Stimulated activated CD4-positive, alpha-beta T cell treated with anti-CD3 and anti-CD28 coated beads, TNF-alpha, amount 100 ng/mL, for 4 hours (primary cell): ENCODE data around the gene MTCH2.
A peak's percentile ranks its signal among the peaks of the same experiment; 100 is the strongest.
"Not testable (repeated sequence)": the region's sequence is repeated elsewhere in the genome, so short reads cannot be mapped to it uniquely, and the experiment has no call there.

Experiments used
- DNase-seq, 3 experiments: peaks; one replicate each; pipeline ENCODE4 v3.0.0-alpha.2; 2020; ENCODE audit warnings: low read depth in 3 of 3

Gene MTCH2

GRCh38 chr11:47642099-47642855, at the start of gene MTCH2:
Gene MTCH2 (minus strand): TSS chr11:47642559. CDS start chr11:47642465, 94 bp downstream.
- peak; percentile 88 to 94 (median 93) for DNase-seq

- DNase-seq: no peak
Observed at GRCh38 chr11:47691979-47692378, 49.6 kb upstream of the MTCH2 start.

GRCh38 chr11:47689480-47689879, 47.1 kb upstream of the MTCH2 start:
- no peak for DNase-seq

GRCh38 chr11:47688991-47689390, 46.6 kb upstream of the MTCH2 start:
- no peak for DNase-seq

GRCh38 chr11:47688111-47688510, 45.8 kb upstream of the MTCH2 start:
- no peak for DNase-seq

- DNase-seq: not testable (repeated sequence)
Observed at GRCh38 chr11:47686704-47687103, 44.3 kb upstream of the MTCH2 start.

- no peak for DNase-seq
Observed at GRCh38 chr11:47686151-47686550, 43.8 kb upstream of the MTCH2 start.

GRCh38 chr11:47675851-47676250, 33.5 kb upstream of the MTCH2 start:
- DNase-seq: no peak

- DNase-seq: no peak
Observed at GRCh38 chr11:47672283-47672730, 29.9 kb upstream of the MTCH2 start.

GRCh38 chr11:47669856-47670255, 27.5 kb upstream of the MTCH2 start:
- no peak for DNase-seq

GRCh38 chr11:47668665-47669064, 26.3 kb upstream of the MTCH2 start:
- no peak for DNase-seq

- DNase-seq: no peak
Observed at GRCh38 chr11:47667555-47667954, 25.2 kb upstream of the MTCH2 start.

GRCh38 chr11:47667135-47667534, 24.8 kb upstream of the MTCH2 start:
- DNase-seq: no peak

- not testable (repeated sequence) for DNase-seq
Observed at GRCh38 chr11:47664936-47665335, 22.6 kb upstream of the MTCH2 start.

GRCh38 chr11:47661245-47661644, 18.9 kb upstream of the MTCH2 start:
- no peak for DNase-seq

- no peak for DNase-seq
Observed at GRCh38 chr11:47659276-47659675, 16.9 kb upstream of the MTCH2 start.

- DNase-seq: no peak
Observed at GRCh38 chr11:47656260-47656885, 14.0 kb upstream of the MTCH2 start.

GRCh38 chr11:47651818-47652469, 9.6 kb upstream of the MTCH2 start:
- DNase-seq: no peak

GRCh38 chr11:47649276-47649675, 6.9 kb upstream of the MTCH2 start:
- DNase-seq: no peak

- no peak for DNase-seq
Observed at GRCh38 chr11:47646019-47646418, 3.7 kb upstream of the MTCH2 start.

- DNase-seq: no peak
Observed at GRCh38 chr11:47645500-47645899, 3.1 kb upstream of the MTCH2 start.

- no peak for DNase-seq
Observed at GRCh38 chr11:47641600-47642098, 710 bp downstream of the MTCH2 start.

GRCh38 chr11:47640506-47640905, 1.9 kb downstream of the MTCH2 start:
- DNase-seq: not testable (repeated sequence)
